ENCODE results near the gene DPH7. TPM values are rescaled to one million over a fixed set of nuclear protein-coding genes. Genes with fewer than 3 reads are reported as not detected.
"Not testable (repeated sequence)": the region's sequence is repeated elsewhere in the genome, so short reads cannot be mapped to it uniquely, and the experiment has no call there.

The DPH7 gene
- 10 to 100 TPM; 39.5 to 51.0 (median 48.5) TPM for total RNA-seq
- 38.0 TPM for total RNA-seq (2013)

DNA sequence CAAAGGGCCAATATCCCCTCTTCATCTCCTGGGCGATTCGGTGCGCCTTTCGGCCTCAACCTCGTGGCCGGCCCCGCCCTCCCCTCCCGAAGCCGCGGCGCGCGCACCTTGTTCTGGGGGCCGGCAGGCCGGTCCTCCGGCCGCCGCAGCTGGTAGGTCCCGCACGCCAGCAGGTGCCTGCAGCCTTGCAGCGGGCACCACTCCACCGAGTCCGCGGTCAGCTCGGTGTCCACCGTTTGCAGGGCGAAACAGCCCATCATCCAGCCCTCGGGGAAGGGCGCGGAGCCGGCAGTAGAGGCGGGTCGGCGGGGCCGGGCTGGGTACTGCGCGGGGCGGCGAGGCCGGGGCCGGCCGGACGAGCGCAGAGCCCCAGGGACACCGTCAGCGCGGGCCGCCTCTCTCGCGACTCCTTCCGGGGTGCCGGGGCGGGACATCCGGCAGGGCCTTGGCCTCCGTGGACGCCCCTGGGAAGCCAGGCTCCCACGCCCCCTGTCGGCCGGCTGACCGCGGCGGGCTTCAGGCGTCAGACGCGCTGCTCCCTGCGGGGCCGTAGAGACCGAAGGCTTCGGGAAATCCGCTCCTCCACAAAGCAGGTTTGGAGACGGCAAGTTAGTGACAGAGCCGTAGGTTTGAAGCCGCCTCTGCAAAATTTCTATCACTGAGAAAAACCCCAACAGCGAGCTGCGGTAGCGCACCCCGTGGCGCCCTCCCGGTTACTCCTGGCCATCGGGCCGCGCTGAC lies at the start of gene DPH7:
Gene DPH7 (minus strand): TSS at position 408 of the 741 bp plus-strand sequence. CDS start 148 bp downstream, at position 260.
- Histone ChIP-seq H3K9me3 (ENCODE audit: control insufficient read depth, insufficient read depth, low read length) (no peaks in the 10 kb centered on the region), H3K4me1 (ENCODE audit: control insufficient read depth, insufficient read depth, low read length) (peaks cover 23% of the 10 kb centered on the region), H3K27ac (ENCODE audit: low read length) (no peak within 1 kb of the TSS), H3K27me3 (ENCODE audit: control insufficient read depth, insufficient read depth, low read length) (no peaks in the 10 kb centered on the region), H3K36me3 (ENCODE audit: control insufficient read depth, insufficient read depth, low read length) (peaks cover 15% of the 10 kb centered on the region), H3K4me3 (ENCODE audit: low read length) (peak within 1 kb of the TSS; percentile 52)
- peak; percentile 96 to 97 for DNase-seq
- Mint-ChIP-seq H3K4me1 (peaks cover 25 to 28% of the 10 kb centered on the region in 2 donors), H3K27me3 (ENCODE audit: low read depth in 2 of 2) (no peaks in the 10 kb centered on the region), H3K4me3 (peak within 1 kb of the TSS; percentile 81), H3K9me3 (no peaks in the 10 kb centered on the region), H3K36me3 (no peaks in the 10 kb centered on the region), H3K27ac (peak within 1 kb of the TSS; percentile 60 to 63)
- TF ChIP-seq, protein P1, sequence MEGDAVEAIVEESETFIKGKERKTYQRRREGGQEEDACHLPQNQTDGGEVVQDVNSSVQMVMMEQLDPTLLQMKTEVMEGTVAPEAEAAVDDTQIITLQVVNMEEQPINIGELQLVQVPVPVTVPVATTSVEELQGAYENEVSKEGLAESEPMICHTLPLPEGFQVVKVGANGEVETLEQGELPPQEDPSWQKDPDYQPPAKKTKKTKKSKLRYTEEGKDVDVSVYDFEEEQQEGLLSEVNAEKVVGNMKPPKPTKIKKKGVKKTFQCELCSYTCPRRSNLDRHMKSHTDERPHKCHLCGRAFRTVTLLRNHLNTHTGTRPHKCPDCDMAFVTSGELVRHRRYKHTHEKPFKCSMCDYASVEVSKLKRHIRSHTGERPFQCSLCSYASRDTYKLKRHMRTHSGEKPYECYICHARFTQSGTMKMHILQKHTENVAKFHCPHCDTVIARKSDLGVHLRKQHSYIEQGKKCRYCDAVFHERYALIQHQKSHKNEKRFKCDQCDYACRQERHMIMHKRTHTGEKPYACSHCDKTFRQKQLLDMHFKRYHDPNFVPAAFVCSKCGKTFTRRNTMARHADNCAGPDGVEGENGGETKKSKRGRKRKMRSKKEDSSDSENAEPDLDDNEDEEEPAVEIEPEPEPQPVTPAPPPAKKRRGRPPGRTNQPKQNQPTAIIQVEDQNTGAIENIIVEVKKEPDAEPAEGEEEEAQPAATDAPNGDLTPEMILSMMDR (IDR thresholded peaks at IDR 0.05): peak; percentile 92
- 5% methylated on average over 82 of the region's 82 CpGs for WGBS (ENCODE audit: insufficient coverage)
- intact Hi-C loops (cut with micrococcal nuclease): loop anchor here (2.0 kb wide), 1 partner anchor 40 kb away; the partner anchor contains the start of gene EHMT1
- peak; percentile 99 for ATAC-seq

GRCh38 chr9:137627406-137627805 lies 48.7 kb upstream of the DPH7 start:
- H3K9me3 Mint-ChIP-seq, ATAC-seq: not testable (repeated sequence)
- peak overlapping the region; percentile 80 to 85 for H3K27ac Mint-ChIP-seq

GRCh38 chr9:137626464-137626863 lies 47.7 kb upstream of the DPH7 start:
- no peak for DNase-seq

More at GRCh38 chr9:137627406-137627805, 48.7 kb upstream of the DPH7 start:
- WGBS (ENCODE audit: insufficient coverage): 95% methylated on average over 11 of the region's 14 CpGs
- H3K4me3 ChIP-seq (ENCODE audit: low read length); H3K27me3 Mint-ChIP-seq (ENCODE audit: low read depth in 2 of 2); H3K36me3 Mint-ChIP-seq; H3K36me3 ChIP-seq (ENCODE audit: control insufficient read depth, insufficient read depth, low read length); DNase-seq; H3K27me3 ChIP-seq (ENCODE audit: control insufficient read depth, insufficient read depth, low read length); H3K9me3 ChIP-seq (ENCODE audit: control insufficient read depth, insufficient read depth, low read length); intact Hi-C loops (cut with micrococcal nuclease): not testable (repeated sequence)
- Histone ChIP-seq H3K4me1 (ENCODE audit: control insufficient read depth, insufficient read depth, low read length) (peaks cover 76% of the 10 kb centered on the region), H3K27ac (ENCODE audit: low read length) (peak overlapping the region; percentile 85)
- Mint-ChIP-seq H3K4me1 (peaks cover 47 to 50% of the 10 kb centered on the region in 2 donors), H3K4me3 (peak overlapping the region; percentile 4)

DNA sequence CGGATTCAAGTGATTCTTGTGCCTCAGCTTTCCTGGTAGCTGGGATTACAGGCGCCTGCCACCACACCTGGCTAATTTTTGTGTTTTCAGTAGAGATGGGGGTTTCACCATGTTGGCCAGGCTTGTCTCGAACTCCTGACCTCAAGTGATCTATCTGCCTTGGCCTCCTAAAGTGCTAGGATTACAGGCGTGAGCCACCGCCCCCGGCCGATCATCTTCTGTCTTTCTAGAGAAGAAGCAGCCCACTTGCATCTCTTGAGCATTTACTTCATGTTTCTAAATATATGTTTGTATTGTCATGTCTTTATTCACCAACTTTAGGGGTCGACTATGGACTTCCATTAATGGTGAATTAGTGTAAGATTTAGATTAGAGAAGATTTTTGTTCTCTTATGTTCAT lies 43.5 kb upstream of the DPH7 start:
- intact Hi-C loops (cut with micrococcal nuclease); H3K27ac ChIP-seq (ENCODE audit: low read length); ATAC-seq; DNase-seq; H3K4me3 ChIP-seq (ENCODE audit: low read length); H3K27me3 Mint-ChIP-seq (ENCODE audit: low read depth in 2 of 2); H3K9me3 Mint-ChIP-seq; H3K27me3 ChIP-seq (ENCODE audit: control insufficient read depth, insufficient read depth, low read length); H3K36me3 Mint-ChIP-seq; H3K9me3 ChIP-seq (ENCODE audit: control insufficient read depth, insufficient read depth, low read length); H3K36me3 ChIP-seq (ENCODE audit: control insufficient read depth, insufficient read depth, low read length): not testable (repeated sequence)
- peaks cover 43 to 49% of the 10 kb centered on the region in 2 donors for H3K4me1 Mint-ChIP-seq
- peaks cover 58% of the 10 kb centered on the region for H3K4me1 ChIP-seq (ENCODE audit: control insufficient read depth, insufficient read depth, low read length)
- 93% methylated on average over 8 of the region's 8 CpGs for WGBS (ENCODE audit: insufficient coverage)
- H3K27ac Mint-ChIP-seq: peak overlapping the region; percentile 16 to 31
- peak overlapping the region; percentile 9 for H3K4me3 Mint-ChIP-seq

More at GRCh38 chr9:137626464-137626863, 47.7 kb upstream of the DPH7 start:
- Histone ChIP-seq H3K27ac (ENCODE audit: low read length) (no peak overlapping the region), H3K4me3 (ENCODE audit: low read length) (no peak overlapping the region), H3K9me3 (ENCODE audit: control insufficient read depth, insufficient read depth, low read length) (no peaks in the 10 kb centered on the region), H3K4me1 (ENCODE audit: control insufficient read depth, insufficient read depth, low read length) (peaks cover 68% of the 10 kb centered on the region), H3K27me3 (ENCODE audit: control insufficient read depth, insufficient read depth, low read length) (no peaks in the 10 kb centered on the region), H3K36me3 (ENCODE audit: control insufficient read depth, insufficient read depth, low read length) (no peaks in the 10 kb centered on the region)
- TF ChIP-seq, protein P1 (IDR thresholded peaks at IDR 0.05): no peak
- H3K36me3 Mint-ChIP-seq: no peaks in the 10 kb centered on the region
- 80% methylated on average over 4 of the region's 4 CpGs for WGBS (ENCODE audit: insufficient coverage)
- peak overlapping the region; percentile 38 for H3K4me3 Mint-ChIP-seq
- peaks cover 42% of the 10 kb centered on the region in 2 donors for H3K4me1 Mint-ChIP-seq
- H3K27me3 Mint-ChIP-seq (ENCODE audit: low read depth in 2 of 2): no peaks in the 10 kb centered on the region
- H3K9me3 Mint-ChIP-seq: no peaks in the 10 kb centered on the region
- H3K27ac Mint-ChIP-seq: peak overlapping the region; percentile 25 to 83
- intact Hi-C loops (cut with micrococcal nuclease): no loop called here
- ATAC-seq: no peak
